Pulmonary artery endothelial cell (primary cell): ENCODE results near the gene PNLIPRP1. TPM values are rescaled to one million over a fixed set of nuclear protein-coding genes. Genes with fewer than 3 reads are reported as not detected.

Experiments
- DNase-seq: peaks from one replicate; pipeline ENCODE4 v3.0.0-alpha.2; 2011; ENCODE audit warnings: low read depth, low spot score
- total RNA-seq: library from RNA; depleted of rRNA; stranded (reverse); fragments of >200 nt; gene quantifications from 2 replicates; pipeline ENCODE4 v1.2.3, GENCODE V29; 2014

PNLIPRP1 gene
- not detected in 2 replicates for total RNA-seq

DNA sequence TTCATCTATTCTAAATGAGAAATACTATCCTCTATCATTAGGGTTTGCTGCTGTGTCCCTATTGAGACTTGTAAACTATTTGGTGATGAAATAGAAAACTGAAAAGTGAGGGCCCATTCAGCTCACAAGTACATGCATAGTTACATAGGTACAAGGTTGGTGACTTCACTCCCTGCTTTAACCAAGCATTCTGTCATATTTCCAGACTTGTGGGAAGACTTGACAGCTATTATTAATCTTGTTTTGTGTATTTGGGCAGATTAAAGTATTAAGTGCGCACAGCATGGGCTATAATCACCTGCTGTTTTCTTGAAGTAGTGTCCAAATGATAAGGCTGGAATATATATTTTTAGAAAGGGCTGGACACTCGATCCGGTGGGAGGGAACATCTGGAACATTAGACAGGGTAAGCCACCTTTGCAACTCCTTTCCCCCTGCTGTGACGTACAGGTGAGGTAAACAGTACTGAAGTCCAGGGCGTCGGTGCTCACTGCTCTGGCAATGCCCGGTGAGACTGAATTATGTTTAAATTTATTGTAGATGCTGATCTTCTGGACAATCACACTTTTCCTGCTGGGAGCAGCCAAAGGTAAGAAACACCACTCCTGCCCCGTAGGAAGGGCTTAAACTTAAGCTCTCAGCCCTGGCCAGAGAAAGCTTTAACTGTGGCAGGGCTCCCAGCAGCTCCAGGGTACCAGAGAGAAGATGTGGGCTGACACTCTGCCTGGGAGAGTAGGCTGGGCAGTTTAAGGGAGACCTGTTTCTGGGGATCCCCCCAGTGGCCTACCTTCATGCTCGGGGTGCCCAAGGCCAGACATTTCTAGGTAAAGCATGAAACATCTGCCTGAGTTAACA lies at the start of gene PNLIPRP1:
PNLIPRP1 (plus strand) TSS at position 370 of the 855 bp plus-strand sequence; CDS start at position 541, 171 bp downstream.
- no peak for DNase-seq

DNA sequence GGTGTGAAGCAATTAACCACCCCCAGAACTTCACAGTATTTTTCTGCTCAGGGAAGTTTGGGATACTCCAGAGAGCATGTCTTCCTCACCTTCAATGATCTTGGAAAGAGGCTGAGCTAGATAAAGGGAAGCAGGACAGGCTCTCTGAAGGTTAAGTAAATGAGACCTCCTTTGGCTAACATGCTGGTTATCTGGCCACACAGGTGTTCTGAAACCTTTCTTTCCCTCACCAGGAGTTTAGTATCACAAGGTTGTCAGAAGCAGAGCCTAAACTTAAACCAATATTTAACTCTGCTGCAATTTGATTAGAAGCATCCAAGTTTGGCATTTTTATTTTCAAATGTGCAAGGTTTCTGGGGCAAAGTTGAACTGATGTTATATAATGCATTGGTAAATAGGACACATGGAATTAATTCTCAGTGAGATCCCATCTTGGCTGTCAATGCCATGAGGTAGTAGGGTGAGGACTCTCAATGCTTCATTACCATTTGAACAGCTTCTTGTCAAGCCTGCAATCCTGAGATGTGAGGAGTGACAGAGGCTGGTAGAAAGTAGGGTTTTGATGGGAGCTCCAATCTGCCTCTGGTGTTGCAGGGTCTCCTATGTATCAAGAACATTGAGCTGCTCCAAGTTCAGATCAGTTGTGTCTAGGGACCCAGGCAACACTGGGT lies 48.6 kb upstream of the PNLIPRP1 start:
- no peak for DNase-seq

- no peak for DNase-seq
These were observed 45.6 kb upstream of the PNLIPRP1 start for GRCh38 chr10:116545122-116545521.

GRCh38 chr10:116545756-116546155 lies 45.0 kb upstream of the PNLIPRP1 start, which contains the start of gene PNLIP:
PNLIP (plus strand) TSS chr10:116545931; CDS start chr10:116546093, 162 bp downstream.
- DNase-seq: no peak

DNA sequence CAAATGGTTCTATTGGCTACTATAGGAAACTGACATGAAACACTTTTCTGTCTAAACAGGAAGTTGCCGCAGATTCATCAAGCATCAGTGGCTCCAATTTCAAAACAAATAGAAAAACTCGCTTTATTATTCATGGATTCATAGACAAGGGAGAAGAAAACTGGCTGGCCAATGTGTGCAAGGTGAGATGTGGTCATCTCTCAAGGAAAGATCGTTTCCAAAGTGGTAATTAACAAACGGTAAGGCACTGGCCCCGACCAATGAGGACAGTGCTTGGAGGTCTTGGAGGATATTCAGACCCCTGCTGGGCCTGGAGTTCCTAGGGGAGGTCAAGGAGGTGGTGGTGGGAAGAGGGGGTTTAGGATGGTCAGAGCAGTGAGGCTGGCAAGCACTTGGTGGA lies 42.5 kb upstream of the PNLIPRP1 start:
- no peak for DNase-seq

GRCh38 chr10:116553378-116553980 lies 37.3 kb upstream of the PNLIPRP1 start:
- DNase-seq: no peak

GRCh38 chr10:116554628-116555027 lies 36.1 kb upstream of the PNLIPRP1 start:
- no peak for DNase-seq

- no peak for DNase-seq
These were observed 34.9 kb upstream of the PNLIPRP1 start for GRCh38 chr10:116555880-116556279.

GRCh38 chr10:116557305-116557880 lies 33.4 kb upstream of the PNLIPRP1 start:
- no peak for DNase-seq

GRCh38 chr10:116565534-116565933 lies 25.2 kb upstream of the PNLIPRP1 start:
- no peak for DNase-seq

GRCh38 chr10:116566932-116567331 lies 23.8 kb upstream of the PNLIPRP1 start:
- DNase-seq: no peak

GRCh38 chr10:116567335-116567734 lies 23.4 kb upstream of the PNLIPRP1 start:
- no peak for DNase-seq

- DNase-seq: no peak
These were observed 16.0 kb upstream of the PNLIPRP1 start for GRCh38 chr10:116574797-116575196.

DNA sequence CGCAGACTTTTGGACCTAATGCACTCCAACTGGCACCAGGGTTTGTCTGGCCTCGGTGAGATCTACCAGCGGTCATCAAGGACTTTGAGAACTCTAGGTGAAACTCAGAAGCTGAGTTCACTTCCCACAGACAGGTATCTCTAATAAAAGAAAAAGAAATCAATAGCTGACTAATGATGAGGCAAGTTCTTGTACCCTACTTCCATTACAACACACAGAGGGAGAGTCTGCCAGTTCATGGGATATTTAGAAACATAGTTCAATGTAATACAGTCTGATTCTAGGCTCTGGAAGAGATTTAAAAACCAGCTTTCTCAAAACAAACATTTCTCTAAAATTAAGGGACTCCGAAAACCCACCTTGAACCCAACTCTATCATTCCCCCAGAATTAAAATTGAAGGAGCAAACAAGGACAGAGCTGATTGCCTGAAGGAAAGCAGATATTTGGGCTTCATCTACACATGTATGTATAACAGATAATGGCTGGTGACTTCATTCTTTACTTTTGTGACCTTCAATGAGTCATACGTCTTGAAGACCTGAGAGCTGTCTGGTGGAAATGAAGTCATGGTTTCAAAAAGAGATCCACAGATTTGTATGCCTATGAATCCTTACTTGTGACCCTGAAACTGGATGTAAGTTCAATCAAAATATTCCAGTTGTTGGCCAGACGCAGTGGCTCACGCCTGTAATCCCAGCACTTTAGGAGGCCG lies 2.7 kb upstream of the PNLIPRP1 start:
- DNase-seq: no peak

GRCh38 chr10:116588995-116589394 lies 1.8 kb upstream of the PNLIPRP1 start:
- no peak for DNase-seq

GRCh38 chr10:116589926-116590325 lies 833 bp upstream of the PNLIPRP1 start:
- DNase-seq: no peak

- no peak for DNase-seq
These were observed 2.5 kb downstream of the PNLIPRP1 start for GRCh38 chr10:116593139-116593740.

GRCh38 chr10:116594525-116595035 lies 3.8 kb downstream of the PNLIPRP1 start:
- no peak for DNase-seq

DNA sequence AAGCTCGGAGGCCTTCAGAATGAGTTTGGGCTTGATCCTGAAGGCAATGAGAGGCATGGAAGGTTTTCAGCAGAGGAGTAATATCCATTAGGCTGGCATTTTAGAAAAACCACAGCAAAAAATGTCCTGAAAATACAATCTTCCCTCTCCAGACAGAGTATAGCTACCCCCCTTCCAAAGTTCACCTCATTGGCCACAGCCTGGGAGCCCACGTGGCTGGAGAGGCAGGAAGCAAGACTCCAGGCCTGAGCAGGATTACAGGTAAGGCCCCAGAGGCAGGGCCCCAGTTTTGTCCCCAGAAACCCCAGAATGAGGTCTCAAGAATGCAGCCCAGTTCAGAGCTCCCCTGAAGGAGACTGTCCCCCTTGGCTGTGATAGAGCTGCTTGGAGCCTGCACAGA lies 5.3 kb downstream of the PNLIPRP1 start:
- no peak for DNase-seq

- DNase-seq: no peak
These were observed 6.8 kb downstream of the PNLIPRP1 start for GRCh38 chr10:116597543-116597942.

GRCh38 chr10:116598329-116598728 lies 7.6 kb downstream of the PNLIPRP1 start:
- DNase-seq: no peak
